ENCODE measurements around the gene GCG.

- TF ChIP-seq TCF12 (IDR thresholded peaks at IDR 0.05; ENCODE audit: low read depth, low read length) (no peak), GABPA (IDR thresholded peaks at IDR 0.05; ENCODE audit: borderline replicate concordance, insufficient read depth, low read length) (no peak), POLR2A (IDR thresholded peaks at IDR 0.05; ENCODE audit: control extremely low read depth in 1 of 2, low read depth in 2 of 2, low read length in 2 of 2) (no peak), CTCF (IDR thresholded peaks at IDR 0.05; ENCODE audit: control extremely low read depth in 1 of 3, insufficient read depth in 1 of 3, low read depth in 1 of 3, low read length in 3 of 3) (no peak), HDAC6 (IDR thresholded peaks at IDR 0.05; ENCODE audit: low read depth, low read length) (no peak), POLR2AphosphoS5 (IDR thresholded peaks at IDR 0.05; ENCODE audit: low read depth, low read length) (no peak), JUND (IDR thresholded peaks at IDR 0.05; ENCODE audit: low read length) (no peak), CEBPB (IDR thresholded peaks at IDR 0.05; ENCODE audit: low read depth, low read length) (no peak), EZH2 (IDR thresholded peaks at IDR 0.05; ENCODE audit: low read depth, low read length, severe bottlenecking) (no peak), TAF1 (IDR thresholded peaks at IDR 0.05; ENCODE audit: low read depth, low read length) (no peak)
- TF ChIP-seq, protein P1, sequence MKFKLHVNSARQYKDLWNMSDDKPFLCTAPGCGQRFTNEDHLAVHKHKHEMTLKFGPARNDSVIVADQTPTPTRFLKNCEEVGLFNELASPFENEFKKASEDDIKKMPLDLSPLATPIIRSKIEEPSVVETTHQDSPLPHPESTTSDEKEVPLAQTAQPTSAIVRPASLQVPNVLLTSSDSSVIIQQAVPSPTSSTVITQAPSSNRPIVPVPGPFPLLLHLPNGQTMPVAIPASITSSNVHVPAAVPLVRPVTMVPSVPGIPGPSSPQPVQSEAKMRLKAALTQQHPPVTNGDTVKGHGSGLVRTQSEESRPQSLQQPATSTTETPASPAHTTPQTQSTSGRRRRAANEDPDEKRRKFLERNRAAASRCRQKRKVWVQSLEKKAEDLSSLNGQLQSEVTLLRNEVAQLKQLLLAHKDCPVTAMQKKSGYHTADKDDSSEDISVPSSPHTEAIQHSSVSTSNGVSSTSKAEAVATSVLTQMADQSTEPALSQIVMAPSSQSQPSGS (IDR thresholded peaks at IDR 0.05; ENCODE audit: low read length) = no peak
- TF ChIP-seq, protein P2, sequence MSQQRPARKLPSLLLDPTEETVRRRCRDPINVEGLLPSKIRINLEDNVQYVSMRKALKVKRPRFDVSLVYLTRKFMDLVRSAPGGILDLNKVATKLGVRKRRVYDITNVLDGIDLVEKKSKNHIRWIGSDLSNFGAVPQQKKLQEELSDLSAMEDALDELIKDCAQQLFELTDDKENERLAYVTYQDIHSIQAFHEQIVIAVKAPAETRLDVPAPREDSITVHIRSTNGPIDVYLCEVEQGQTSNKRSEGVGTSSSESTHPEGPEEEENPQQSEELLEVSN (IDR thresholded peaks at IDR 0.05) = no peak
Measured at GRCh38 chr2:162111958-162112850, 39.8 kb downstream of the GCG start.

Data from H1 (cell line).